NCI-H2196 (cell line): ENCODE measurements around the gene SYPL1.
A peak's percentile ranks its signal among the peaks of the same experiment; 100 is the strongest.

Experiments used
- DNase-seq: peaks from one replicate; lab custom pipeline; 2025; ENCODE audit not compliant: unreplicated experiment; lab: John Stamatoyannopoulos, UW

SYPL1 gene

DNA sequence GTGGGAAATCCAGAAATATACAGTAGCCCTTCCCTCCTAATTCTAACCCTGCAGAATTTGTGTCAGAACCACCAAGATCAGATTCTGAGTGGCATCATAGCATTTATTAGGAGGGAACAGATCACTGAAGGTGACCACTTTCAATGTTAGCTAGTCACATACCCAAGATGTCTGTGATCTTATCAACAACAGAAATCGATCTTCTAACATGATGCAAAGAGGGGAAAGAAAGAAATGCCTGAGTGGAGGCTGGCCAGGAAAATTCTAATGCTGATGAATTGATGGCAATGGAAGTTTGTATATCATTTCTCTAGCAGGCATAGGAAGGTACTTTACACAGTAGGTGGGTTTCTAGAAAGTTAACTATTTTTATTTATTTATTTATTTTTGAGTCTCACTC is 10.6 kb upstream of the SYPL1 start:
- DNase-seq = no peak

DNA sequence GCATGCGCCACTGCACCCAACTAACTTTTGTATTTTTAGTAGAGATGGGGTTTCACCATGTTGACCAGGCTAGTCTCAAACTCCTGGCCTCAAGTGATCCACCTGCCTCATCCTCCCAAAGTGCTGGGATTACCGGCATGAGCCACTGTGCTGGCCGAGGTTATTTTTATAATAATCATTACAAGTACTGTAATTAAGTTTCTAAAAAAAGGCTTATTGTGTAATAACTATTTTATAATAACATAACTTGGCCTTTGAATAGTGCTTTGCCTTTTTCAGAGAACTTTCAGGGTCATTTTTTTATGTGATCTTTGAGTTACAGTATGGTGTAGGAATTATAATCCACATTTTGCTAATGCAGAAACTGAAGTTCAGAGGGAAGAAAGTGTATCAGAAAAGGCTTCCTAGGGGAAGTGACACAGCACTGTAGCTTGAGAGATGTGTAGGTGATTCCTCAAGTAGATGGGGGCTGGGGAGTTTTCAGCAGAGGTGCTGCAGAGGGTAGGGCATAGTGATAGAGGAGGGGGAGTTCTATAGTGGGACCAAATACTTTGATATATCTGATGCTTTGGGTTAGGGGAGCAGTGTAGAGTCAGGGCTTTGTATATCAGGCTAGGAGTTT is 9.2 kb upstream of the SYPL1 start:
- DNase-seq = no peak

DNA sequence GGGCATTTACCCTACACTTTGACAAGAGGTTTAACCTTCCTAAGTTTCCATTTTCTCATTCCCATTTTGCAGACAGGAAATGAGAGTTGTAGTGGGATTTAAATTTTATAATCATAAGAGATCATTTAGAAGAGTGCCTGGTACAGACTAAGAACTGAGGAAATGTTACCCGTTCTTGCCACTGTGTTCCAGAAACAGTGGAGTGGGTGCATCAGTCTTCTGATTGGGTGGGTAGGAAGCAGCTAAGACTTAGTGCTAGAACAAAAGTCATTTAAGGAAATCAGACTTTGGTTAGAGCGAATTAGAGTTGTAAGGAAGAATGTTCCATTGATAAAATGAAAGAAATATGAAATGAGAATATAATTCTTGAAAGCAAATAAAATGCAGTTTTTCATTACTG is 8.4 kb upstream of the SYPL1 start:
- no peak for DNase-seq

DNA sequence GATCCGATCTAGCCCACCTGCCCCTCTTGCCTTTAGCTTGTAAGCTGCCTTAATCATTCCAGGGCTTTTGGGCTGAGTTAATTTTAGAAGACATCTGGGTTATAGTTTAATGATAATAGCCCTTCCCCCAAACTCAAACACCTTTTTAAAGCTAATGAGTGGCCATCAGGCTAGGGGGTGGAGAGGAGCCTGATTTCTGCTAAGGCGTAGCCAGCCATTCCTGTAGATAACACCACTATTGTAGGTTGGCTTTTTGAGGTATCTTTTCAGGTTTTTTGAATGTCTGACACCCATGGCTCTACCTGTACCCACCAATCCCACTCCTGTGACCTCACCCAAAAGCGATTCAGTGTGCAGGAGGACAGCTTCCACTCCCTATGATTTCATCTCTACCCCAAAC is 7.6 kb upstream of the SYPL1 start:
- DNase-seq = no peak

DNA sequence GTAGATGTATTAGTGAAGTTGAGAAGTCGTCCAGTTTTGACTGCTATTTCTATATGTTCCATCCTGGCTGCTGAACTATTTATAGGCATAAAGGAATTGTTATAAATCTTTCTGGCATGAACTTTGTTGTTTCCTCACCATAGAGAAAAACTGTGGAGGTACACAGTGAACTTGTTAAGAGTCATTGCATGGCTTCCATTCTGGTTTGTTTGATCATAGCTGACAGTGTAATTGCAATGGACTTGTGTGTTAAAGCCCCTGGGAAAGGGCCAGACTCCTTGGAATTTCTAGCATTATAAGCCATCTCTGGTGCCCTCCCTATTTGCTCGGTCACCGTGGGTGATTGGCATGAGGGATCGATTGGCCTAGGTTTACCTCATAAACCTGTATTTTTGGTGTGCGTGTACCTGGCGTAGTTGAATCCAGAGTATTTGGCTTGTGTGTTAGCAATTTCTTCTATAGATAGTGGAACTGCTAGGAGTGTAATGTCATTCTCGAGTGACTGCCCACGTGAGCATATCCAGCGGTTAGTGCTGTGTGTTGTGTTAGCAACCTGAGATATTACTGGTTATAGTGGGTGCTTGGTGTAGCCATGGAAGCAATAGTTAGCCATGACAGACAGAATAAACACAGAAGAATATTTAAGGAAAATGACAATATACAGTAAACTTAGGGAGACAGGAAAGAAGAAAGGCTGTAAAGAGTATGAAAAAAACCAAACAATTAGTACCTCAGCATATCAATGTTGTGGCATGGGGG is 5.9 kb upstream of the SYPL1 start:
- no peak for DNase-seq

DNA sequence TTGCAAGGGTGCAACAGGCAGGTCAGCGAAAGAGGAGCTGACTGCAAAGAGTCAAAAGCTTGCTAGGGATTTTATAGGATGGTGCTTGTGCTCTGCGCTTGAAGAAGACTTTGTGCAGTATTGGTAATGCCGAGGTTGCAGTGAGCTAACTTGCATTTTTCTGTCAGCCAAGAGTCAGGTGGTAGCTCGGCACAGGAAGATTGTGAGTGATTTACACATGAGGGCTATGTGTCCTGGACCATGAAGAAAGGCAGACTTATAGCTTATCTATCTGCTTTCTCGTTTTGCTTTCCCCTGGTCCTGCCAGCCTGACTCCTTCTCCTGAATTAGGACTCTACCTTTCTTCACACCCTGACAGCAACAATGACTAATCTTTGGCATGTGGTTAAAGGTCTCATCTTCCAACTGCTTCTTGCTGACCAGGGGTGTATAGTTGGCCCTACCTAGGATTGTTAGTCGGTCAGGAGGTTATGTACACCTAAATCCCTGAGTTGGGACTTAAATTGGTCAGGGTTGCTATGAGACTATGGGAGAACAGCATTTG is 4.1 kb upstream of the SYPL1 start:
- DNase-seq = no peak

DNA sequence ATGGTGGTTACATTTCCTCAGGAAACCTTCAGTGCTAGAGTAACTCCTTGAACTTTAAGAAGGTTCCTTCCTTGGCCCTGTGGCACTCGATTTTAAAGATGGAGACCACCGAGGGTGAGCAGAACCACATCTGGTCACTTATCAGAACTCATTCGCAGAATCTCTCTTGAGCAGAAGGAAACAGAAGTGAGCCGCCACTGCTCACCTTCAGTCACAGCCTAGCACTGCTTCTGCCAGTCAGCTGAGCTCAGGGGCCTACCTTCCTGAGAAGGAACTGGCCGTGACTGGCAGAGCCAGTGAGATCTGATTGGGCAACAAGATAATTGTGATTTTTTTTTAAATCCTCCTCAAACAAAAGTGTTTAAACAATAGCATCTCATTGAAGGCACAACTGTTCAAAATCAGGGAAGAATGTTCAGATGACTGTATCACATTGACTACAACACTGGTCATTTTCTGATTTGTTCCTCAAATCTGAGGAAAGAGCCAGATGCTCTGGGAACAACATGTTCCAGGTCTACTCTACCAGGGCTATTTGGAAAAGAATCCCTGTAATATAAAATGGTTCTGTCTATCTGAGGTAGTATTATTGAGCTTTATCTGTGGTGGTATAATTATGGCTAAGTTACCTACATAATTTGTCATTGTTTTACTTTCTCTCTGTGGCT is 2.7 kb upstream of the SYPL1 start:
- DNase-seq = no peak

DNA sequence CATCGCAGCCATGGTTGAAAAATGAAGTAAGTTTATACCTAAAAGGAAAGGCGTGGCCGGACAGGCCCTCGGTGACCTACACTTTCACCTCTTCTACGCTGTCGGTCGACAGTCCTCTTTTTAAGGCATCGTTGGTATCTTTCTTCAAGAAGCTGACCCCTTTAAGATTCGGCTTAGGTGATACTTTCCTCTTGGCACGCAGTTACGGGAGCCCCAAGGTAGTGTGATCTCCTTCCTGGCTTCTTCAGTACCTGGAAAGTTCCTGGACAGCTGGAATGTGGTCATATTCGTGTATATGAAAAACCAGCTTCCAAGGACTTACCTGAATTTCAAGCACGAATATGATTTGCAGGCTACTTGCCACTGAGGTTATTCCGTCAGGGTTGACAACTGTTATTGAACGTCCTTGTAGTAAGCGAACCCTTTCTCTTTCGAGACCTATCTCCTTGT is 885 bp upstream of the SYPL1 start:
- no peak for DNase-seq

DNA sequence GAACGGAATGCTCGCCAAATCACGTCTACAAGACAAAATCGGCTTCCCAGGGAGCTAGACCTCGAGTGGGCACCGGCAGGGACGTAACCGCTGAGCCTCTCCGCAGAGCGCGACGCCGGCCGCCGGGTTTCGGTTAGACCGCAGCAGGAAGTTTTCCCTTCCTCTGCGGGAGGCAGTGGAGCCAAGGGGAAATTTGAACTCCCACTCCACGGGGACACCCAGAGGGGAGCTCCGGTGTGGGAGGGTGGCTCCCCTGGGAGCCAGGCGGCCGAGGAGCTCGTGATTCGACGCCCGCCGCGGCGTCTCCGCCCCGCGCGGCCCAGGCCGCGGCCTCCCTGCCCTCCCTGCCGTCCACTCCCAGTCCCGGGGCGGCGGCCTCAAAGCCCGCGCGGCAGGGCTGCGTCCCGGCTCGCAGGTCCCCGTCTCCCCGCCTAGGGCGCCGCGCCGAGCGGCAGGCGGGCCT is 426 bp downstream of the SYPL1 start:
- DNase-seq = peak; percentile 71

DNA sequence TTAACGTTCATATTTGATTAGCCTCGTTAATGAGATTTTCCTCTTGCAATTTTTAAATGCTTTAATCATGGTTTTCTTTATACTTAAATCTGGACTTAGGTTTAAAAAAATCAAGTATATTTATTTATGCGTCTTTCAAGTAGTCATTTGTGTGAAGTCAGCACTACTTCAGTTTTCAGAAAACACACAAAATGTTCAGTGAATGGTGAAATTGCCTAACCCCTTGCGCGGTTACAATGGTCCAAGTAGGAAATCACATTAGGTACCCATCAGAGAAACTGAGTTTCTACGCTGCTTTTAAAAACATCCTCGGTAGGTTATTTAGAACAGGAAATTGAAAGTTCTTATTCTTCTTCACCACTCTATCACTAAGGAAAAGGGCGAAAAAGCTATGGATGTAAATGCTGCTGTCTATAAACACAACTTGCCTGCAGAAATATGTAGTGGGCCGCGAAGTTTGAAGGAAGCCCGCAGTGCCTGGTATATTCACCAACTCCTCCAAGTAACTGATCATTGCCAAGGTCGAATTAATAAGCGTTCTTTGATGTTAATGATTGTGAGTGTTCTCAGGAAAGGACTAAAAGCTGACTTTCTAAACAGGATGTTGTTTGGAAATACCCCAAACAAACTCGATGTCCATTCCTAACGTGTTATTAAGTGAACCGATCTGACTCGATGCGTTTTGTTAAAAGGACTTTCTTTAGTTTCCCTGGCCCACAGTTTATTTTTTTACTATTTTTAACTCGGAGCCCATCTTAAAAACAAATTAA is 1.0 kb downstream of the SYPL1 start:
- DNase-seq = no peak

DNA sequence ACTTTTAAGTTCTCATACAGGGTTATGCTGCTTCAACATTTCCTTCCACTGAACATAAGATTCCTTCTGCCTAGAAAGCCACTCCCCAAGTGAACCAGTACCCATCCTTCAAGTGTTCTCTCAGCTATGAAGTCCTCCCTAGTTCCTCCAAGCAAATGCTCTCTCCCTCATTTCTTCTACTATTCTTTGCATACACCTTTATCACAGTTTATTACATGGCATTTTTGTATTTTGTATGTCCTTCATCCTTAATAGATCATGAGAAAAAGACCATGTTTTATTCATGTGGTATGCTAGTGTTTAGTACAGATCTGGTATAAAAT is 1.9 kb downstream of the SYPL1 start:
- no peak for DNase-seq

DNA sequence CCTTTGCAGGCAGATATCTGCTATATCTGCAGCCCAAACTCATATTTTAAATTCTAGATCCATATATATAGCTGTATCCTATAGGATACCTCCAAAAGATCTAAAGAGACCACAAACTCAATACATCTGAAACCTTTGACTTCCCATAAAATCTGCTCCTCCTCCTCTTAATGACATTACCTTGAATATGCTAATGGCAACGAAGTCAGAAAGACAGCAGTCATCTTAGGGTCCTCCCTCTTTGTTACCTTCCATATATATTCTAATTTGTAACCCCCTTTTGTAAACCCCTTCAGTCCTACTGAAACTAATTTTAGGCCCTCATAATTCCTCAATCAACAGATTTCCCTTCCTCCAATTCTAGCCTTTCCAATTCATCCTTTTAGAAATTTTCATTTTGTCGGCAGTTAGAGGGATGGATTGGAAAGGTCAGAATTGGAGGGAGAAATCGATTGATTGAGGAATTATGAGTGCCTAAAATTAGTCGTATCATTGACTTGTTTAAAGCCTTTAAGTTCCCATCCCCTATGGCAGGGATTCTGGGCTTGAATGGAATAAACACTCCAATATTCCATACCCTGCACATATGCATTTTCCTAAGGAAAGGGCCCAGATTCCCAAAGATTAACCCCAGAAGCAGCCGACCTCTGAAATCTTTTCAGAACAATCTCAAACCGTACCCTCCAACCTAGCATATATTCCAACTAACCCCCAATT is 2.4 kb downstream of the SYPL1 start:
- DNase-seq = no peak

DNA sequence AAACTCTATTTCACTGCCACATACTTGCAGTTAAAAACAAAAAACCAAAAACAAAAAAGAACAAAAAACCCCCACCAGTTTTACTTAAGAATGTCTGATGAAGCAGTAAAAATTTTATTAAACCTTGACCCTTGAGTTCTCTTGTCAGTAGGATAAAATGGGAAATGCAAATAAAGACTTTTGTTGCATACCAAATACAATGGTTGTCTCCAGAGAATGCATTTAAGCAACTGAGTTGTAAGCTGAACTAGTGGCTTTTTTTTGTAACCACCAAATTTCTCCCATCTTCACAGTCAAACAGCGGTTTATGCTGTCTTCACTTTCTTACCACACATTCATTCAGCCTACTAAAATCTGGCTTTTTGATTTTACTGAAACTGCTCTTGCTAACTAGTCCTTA is 3.1 kb downstream of the SYPL1 start:
- no peak for DNase-seq

DNA sequence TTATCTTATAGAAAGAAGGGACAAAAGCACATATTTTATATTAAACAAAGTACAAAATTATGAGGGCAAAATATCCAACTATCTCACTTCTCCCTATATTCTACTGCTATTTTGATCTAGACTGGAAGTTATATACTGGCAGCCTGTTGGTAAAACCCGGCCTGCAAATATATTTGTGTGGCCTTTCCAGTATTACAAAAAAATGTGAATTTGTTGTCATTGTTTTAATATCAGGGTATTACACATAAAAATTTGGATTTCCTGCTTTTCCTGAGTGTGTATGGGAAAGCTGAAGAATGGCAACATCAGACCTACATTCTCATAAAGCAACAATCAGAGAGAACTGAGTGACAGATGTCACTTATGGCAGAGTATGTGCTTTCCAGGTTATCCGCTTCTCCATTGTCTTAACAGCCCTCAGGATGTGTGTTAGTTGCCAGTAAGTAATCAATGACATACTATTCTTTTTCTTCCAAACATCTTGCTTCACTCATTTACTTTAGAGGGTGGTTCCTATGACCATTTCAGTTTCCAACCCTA is 7.3 kb downstream of the SYPL1 start:
- DNase-seq = no peak

DNA sequence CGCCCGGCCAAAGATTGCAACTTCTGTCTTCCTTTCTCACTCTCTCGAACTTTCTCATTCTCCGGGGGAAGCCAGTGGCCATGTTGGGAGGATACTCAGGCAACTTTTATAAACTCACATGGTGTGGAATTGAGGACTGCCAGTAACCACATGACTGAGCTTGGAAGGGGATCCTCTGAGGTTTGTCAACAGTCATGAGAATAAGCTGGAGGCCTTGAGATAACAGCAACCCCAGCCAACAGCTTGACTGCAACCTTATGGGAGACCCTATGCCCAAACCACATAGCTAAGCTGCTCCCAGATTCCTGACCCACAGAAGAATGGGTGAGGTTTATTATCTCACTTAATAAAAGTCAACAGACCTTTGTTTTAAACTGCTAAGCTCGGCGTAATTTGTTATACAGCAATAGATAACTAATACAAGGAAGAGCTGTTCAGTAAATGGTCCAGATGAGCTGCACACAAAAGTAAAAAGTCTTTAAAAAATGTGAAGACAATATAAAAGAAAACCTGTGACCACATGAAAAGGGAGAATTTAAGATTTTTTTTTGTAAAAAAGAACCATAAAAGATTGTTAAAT is 9.6 kb downstream of the SYPL1 start:
- DNase-seq = no peak

DNA sequence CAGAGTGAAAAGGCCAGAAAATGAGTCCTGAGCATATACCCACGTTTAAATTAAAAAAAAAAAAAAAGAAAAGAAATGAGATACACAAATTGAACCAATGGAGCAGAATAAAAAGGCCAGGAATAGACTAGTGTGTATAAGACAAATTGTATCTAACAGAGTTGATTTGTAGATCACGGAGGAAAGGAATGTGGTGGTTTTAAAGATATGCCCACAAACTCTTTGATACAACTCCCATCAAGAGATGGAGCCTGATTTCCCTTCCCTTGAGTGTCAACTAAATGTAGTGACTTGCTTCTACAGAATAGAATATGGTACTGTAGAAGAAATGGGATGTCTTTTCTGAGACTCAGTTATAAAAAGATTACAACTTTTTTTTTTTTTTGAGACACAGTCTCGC is 10.4 kb downstream of the SYPL1 start:
- no peak for DNase-seq

DNA sequence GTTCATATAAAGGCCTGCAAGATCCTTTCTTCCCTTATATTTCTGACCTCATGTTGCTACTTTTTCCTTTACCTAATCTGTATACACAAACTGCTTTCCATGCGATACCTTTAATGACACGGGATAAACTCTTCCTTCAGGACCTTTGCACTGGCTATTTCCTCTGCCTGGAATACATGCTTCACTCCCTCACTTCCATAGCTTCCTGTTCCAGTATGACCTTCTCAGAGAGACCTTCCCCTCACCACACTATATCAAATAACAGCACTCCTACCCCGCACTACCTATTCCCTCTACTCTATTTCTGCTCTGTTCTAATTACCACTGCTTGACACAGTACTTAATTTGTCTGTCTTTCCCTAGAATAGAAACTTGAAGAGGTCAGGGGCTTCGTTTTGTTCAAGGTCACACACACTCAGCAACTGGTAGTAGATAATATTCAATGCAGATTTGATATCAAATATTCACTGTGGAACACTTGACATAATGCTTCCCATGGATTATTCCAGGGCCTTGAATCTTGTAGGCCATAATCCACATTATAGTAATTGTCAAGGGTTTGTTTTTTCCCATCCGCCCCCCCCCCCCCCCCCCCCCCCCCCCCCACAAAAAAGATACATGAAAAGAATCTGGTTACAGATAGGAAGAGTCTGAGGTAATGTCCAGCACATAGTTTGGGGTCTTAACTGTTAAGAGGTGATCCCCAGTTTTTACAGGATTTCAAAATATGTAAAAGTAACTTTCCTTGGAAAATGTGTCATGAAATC is 11.1 kb downstream of the SYPL1 start:
- no peak for DNase-seq

DNA sequence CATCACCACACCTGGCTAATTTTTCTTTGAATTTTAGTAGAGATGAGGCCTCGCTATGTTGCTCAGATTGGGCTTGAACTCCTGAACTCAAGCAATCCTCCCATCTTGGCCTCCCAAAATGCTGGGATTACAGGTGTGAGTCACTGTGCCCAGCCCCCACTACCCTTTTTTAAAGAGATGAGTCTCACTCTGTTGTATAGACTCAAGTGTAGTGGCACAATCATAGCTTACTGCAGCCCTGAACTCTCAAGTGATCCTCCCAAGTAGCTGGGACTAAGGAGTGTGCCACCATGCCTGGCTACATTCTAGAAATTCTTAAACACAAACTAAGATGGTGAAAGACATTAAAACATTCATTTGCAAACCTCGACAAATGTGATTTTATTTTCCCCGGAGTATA is 12.6 kb downstream of the SYPL1 start:
- DNase-seq = no peak

DNA sequence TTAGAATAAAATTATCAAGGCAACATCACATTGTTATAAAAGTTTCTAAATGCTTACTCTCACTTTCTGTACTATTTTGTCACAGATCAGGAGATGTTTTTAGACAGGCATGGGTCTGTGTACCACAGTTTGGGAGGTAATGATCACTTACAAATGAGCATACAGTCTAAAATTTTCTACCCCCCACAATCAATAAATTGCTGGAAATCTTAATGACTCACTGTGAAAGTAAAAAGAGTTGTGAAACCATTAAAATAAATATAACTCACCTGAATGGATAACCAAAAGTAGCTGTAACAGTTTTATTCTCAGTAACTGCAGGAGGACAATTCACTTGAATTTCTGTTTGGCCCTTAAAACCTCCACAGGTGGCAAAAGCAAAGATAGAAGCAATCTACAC is 13.2 kb downstream of the SYPL1 start:
- DNase-seq = no peak
